ENCODE results near the gene WDR18. TPM values are rescaled to one million over a fixed set of nuclear protein-coding genes. Genes with fewer than 3 reads are reported as not detected.

Gene WDR18
- total and polyA plus RNA-seq, 2 of the 8 experiments (the other 6 are each of a cell fraction or from before 2014, with no cell fraction given) = 87.7 to 177 TPM

- Histone ChIP-seq H3K4me1 (replicated peaks in 1 of 4; ENCODE audit: control insufficient read depth in 3 of 4, insufficient read depth in 4 of 4, low read length in 3 of 4) (no peaks in the 10 kb centered on the region; a peak in 1 of 7 replicates), H4K8ac (ENCODE audit: extremely low read depth, insufficient read depth, low read length) (no peak overlapping the region), H3K9me3 (ENCODE audit: insufficient read depth in 2 of 2, low read depth in 1 of 2, low read length in 1 of 2) (no peaks in the 10 kb centered on the region), H3K4me3 (ENCODE audit: extremely low read depth in 1 of 4, insufficient read depth in 2 of 4, low read depth in 3 of 4, low read length in 4 of 4) (no peak overlapping the region), H3K4ac (replicated peaks; ENCODE audit: insufficient read length, low read depth, low read length) (no peak overlapping the region), H3K9ac (replicated peaks in 1 of 4; ENCODE audit: extremely low read depth in 1 of 4, low read depth in 3 of 4, low read length in 3 of 4) (no peak overlapping the region), H2BK15ac (ENCODE audit: low read length) (no peak overlapping the region), H3K23ac (ENCODE audit: insufficient read length) (no peak overlapping the region), H4K91ac (replicated peaks; ENCODE audit: insufficient read length, low read length) (no peak overlapping the region), H3K14ac (ENCODE audit: insufficient read length) (no peak overlapping the region), H3K56ac (replicated peaks; ENCODE audit: insufficient read length, low read depth, low read length) (no peak overlapping the region), H3K79me1 (ENCODE audit: low read depth, low read length) (0 out of 2 replicates have a peak, but pooled peaks cover under 1% of the 10 kb centered on the region), H2AK5ac (ENCODE audit: low read depth, low read length) (no peak overlapping the region), H3K36me3 (ENCODE audit: control insufficient read depth in 2 of 4, insufficient read depth in 4 of 4, low read length in 3 of 4) (peaks cover 8 to 56% (median 11%) of the 10 kb centered on the region in 4 experiments; a peak in 6 of 8 replicates), H2AFZ (ENCODE audit: low read length) (no peak overlapping the region), H3K4me2 (ENCODE audit: insufficient read depth in 1 of 2, low read depth in 2 of 2, low read length in 2 of 2) (no peak overlapping the region), H2BK120ac (replicated peaks; ENCODE audit: low read depth, low read length) (no peak overlapping the region), H4K5ac (ENCODE audit: insufficient read length, low read depth, low read length) (no peak overlapping the region), H4K20me1 (replicated peaks in 1 of 2; ENCODE audit: control insufficient read depth in 1 of 2, insufficient read depth in 2 of 2, low read length in 2 of 2) (peaks cover 7 to 15% of the 10 kb centered on the region in 2 experiments), H3K27me3 (replicated peaks in 1 of 4; ENCODE audit: control insufficient read depth in 3 of 4, extremely low read depth in 1 of 4, insufficient read depth in 3 of 4, low read length in 3 of 4) (no peaks in the 10 kb centered on the region), H2BK5ac (ENCODE audit: low read depth, low read length) (no peak overlapping the region), H3K27ac (ENCODE audit: low read depth, low read length) (no peak overlapping the region), H3K79me2 (ENCODE audit: control insufficient read depth in 1 of 2, insufficient read depth in 2 of 2, low read length in 2 of 2) (peaks cover under 1 to 20% of the 10 kb centered on the region in 2 experiments; a peak in 2 of 4 replicates), H3K18ac (ENCODE audit: extremely low read depth, low read length) (no peak overlapping the region), H2BK12ac (ENCODE audit: low read depth, low read length) (no peak overlapping the region), H3K23me2 (ENCODE audit: low read depth, low read length) (no peaks in the 10 kb centered on the region), H2BK20ac (ENCODE audit: low read length) (no peak overlapping the region)
- FAIRE-seq (no peak), DNase-seq (ENCODE audit: low read depth in 1 of 2, low spot score in 2 of 2) (no peak)
- ChIA-PET CTCF (ENCODE audit: partially characterized antibody) (interaction anchor here (1.4 to 2.0 kb wide), 2 partner anchors 10 to 213 kb away, joined by 4 to 8 read pairs; partner anchors contain the start of gene TMEM259), POLR2A (ENCODE audit: partially characterized antibody) (interaction anchor here (0.9 to 7.7 kb wide), 7 partner anchors 14 to 77 kb away, joined by 3 to 81 read pairs (median 6); partner anchors contain the start of genes ABCA7, CNN2 and WDR18)
- WGBS, 2 experiments (ENCODE audit: extremely low coverage in 1 of 2, insufficient coverage in 1 of 2, insufficient read length in 1 of 2, insufficient replicate concordance in 2 of 2, low coverage in 1 of 2, low lambda C conversion rate in 2 of 2, missing lambda C conversion rate in 1 of 2) = 95% methylated on average over 18 of the region's 29 CpGs; no CpG with 5 or more reads in 1 of the 2 experiments
- TF ChIP-seq, protein P1, sequence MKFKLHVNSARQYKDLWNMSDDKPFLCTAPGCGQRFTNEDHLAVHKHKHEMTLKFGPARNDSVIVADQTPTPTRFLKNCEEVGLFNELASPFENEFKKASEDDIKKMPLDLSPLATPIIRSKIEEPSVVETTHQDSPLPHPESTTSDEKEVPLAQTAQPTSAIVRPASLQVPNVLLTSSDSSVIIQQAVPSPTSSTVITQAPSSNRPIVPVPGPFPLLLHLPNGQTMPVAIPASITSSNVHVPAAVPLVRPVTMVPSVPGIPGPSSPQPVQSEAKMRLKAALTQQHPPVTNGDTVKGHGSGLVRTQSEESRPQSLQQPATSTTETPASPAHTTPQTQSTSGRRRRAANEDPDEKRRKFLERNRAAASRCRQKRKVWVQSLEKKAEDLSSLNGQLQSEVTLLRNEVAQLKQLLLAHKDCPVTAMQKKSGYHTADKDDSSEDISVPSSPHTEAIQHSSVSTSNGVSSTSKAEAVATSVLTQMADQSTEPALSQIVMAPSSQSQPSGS (IDR thresholded peaks at IDR 0.05; ENCODE audit: low read length) = no peak
- TF ChIP-seq RBBP5 (IDR thresholded peaks at IDR 0.05; ENCODE audit: borderline replicate concordance, low read depth, low read length) = no peak
- TF ChIP-seq TAF1 (IDR thresholded peaks at IDR 0.05; ENCODE audit: low read depth, low read length) = no peak
- no peak for TF ChIP-seq SP2 (IDR thresholded peaks at IDR 0.05; ENCODE audit: low read length)
- no peak for TF ChIP-seq GTF2F1 (IDR thresholded peaks at IDR 0.05; ENCODE audit: borderline replicate concordance, low read depth, low read length)
- no peak for TF ChIP-seq SP4 (IDR thresholded peaks at IDR 0.05; ENCODE audit: low read length)
- TF ChIP-seq, protein P2, sequence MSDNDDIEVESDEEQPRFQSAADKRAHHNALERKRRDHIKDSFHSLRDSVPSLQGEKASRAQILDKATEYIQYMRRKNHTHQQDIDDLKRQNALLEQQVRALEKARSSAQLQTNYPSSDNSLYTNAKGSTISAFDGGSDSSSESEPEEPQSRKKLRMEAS (IDR thresholded peaks at IDR 0.05) = no peak
- TF ChIP-seq USF2 (IDR thresholded peaks at IDR 0.05; ENCODE audit: low read length) = no peak
- TF ChIP-seq SIN3A (conservative IDR thresholded peaks at IDR 0.05 in 1 of 2, IDR thresholded peaks at IDR 0.05 in 1 of 2; ENCODE audit: low read depth in 1 of 2, low read length in 2 of 2) = no peak
- TF ChIP-seq RFX5 (IDR thresholded peaks at IDR 0.05; ENCODE audit: borderline replicate concordance, low read depth, low read length) = no peak
Measured at GRCh38 chr19:1009981-1010538, 25.9 kb downstream of the WDR18 start.

Measured in H1 (cell line).